Suppressor macrophage treated with lipopolysaccharide for 4 hours (primary cell): ENCODE results near the gene ARSI.

ENCODE experiments used
- DNase-seq: peaks from one replicate; pipeline ENCODE4 v3.0.0-alpha.2; 2020

ARSI gene

GRCh38 chr5:150326707-150327106, 24.0 kb upstream of the ARSI start:
- DNase-seq = no peak

- DNase-seq = no peak
Observed at GRCh38 chr5:150325426-150325825, 22.7 kb upstream of the ARSI start.

DNA sequence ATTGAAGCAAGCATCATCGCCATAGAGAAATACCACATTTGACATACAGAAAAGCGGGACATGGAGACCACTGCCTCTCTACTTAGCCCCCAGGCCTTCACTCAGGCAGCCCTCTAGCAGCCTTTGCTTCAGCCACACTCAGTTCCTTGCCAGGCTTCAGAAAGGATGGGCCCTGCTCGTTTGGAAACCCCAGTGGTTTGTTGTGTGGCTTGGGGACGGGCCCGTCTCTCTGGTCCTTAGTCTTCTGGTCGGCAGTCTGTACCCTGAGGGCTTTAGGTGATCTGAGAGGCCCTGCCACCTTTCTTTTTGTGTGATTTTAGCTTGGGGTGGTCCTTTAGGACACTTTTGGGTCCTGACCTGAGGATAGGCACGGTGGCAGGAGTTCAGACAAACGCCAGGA, 21.1 kb upstream of the ARSI start:
- no peak for DNase-seq

DNA sequence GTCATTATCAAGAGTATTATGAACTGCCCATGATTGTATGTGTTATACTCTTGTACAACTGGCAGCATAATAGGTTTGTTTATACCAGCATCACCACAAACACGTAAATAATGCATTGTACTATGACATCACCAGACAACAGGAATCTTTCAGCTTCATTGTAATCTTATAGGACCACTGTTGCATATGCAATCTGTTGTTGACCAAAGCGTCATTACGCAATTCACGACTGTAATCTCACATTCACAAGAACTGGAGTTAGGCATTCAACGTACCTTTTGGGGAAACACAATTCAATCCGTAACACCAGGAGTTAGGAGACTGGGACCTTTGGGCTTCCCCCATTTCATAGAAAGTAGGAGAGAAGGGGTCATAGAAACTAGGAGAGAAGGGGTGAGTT, 20.4 kb upstream of the ARSI start:
- DNase-seq = no peak

- no peak for DNase-seq
Observed at GRCh38 chr5:150322202-150322601, 19.5 kb upstream of the ARSI start.

- no peak for DNase-seq
Observed at GRCh38 chr5:150321784-150322183, 19.1 kb upstream of the ARSI start.

GRCh38 chr5:150321211-150321610, 18.5 kb upstream of the ARSI start:
- no peak for DNase-seq

DNA sequence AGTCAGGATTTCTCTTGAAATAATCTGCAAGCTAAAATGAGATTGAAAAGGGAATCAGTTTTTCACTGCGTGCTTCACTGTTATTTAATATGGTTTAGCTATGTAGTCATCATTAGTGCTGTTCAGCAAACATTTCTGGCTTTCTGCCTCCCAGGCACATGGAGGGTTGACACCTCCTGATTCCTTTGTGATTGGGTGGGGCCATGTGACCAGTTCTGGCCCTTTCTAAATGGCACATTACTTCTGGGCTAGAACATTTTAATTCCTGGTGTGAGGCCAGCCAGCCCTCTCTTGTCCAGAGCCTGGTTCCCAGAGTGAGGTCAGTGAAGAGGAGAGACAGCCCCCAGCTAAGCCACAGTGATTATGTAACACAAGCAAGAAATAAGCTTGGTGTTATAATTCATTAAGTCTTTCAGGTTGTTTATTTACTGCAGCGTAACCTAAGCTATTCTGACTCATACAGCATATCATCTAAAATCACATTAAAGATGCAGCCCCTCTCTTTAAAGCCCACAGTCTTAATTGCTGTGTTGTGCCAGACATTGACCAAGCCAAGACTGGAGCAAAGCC, 17.4 kb upstream of the ARSI start:
- DNase-seq = no peak

DNA sequence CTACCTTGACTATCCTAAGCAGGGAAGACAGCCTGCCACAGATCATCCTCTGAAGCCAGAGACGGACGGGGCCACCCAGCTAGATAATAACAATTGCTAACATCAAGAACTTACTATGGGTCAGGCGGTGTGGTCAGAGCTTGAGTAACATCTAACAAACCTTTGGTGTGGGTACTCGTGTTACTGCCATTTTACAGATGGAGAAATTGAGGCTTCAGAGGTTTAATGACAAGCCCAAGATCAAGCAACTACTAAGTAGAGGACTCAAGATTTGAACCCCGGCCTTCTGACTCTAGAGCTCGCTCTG, 16.7 kb upstream of the ARSI start:
- no peak for DNase-seq

DNA sequence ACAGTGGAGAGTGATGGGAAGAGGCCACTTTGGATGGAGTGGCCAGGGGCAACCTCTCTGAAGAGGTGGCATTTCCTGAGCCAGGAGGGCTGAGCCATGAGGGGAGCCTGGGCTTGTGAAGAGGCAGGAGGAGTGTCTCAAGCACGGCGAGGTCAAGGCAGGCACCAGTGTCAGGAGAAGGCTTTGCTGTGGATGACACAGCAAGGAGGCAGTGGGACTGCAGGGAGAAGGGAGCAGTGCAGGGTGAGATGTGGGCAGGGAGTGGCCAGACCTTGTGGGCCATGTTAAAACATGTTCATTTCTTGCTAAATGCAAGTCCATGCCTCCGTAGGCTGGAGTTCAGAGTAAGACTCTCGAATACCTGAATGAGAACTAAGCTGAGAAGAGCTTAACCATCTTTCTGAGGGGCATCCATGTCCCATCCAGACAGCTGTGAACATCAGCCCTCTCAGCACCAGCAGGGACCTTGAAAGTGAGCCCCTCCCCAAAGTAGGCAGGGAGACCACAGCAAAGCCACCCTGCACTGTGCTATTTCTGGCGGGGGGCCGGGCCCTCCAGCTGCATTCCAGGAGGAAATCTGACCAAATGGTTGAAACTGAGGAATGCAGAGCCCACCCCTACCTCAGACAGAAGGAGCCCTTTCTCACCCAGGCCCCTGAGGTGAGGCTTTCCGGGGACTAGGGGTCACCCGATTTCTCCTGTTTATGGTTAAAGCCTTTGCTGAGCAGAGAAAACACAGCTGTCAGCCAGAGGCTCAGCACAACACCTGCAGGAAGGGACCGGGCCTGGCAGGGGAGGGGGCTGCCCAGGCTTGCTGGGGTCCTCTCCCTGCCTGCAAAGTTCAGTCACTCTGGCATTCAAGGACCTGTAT, 16.1 kb upstream of the ARSI start:
- no peak for DNase-seq

GRCh38 chr5:150317048-150318003, 14.6 kb upstream of the ARSI start:
- no peak for DNase-seq

DNA sequence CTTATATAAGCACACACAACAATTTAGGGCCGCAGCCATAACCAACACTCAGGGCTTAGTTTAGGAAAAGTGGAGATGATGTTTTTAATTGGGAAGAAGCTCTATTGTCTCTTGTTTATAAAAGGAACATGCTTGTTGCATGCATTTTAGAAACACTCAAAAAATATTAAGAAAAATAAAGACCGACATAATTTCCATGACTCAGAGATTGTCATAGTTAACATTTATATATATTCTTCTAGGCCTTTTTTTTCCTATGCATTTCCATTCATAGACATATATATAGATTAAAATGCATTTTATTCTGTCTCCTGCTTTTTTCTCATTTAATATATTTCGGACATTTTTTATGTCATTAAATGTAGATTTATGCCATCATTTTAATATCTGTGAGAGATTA, 13.6 kb upstream of the ARSI start:
- no peak for DNase-seq

DNA sequence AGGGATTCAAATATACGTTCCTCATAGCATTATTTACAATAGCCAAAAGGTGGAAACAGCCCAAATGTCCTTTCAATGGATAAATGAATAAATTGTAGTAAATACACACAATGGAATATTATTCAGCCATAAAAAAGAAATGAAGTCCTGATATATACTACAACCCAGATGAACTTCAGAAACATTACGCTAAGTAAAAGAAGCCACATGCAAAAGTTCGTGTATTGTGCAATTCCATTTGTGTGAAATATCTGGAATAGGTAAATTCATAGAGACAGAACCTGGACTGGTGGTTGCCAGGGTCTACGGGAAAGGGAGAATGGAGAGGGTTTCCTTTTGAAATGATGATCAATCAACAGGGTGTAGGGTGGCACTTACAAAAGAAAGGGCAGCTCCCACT, 12.5 kb upstream of the ARSI start:
- DNase-seq = no peak

DNA sequence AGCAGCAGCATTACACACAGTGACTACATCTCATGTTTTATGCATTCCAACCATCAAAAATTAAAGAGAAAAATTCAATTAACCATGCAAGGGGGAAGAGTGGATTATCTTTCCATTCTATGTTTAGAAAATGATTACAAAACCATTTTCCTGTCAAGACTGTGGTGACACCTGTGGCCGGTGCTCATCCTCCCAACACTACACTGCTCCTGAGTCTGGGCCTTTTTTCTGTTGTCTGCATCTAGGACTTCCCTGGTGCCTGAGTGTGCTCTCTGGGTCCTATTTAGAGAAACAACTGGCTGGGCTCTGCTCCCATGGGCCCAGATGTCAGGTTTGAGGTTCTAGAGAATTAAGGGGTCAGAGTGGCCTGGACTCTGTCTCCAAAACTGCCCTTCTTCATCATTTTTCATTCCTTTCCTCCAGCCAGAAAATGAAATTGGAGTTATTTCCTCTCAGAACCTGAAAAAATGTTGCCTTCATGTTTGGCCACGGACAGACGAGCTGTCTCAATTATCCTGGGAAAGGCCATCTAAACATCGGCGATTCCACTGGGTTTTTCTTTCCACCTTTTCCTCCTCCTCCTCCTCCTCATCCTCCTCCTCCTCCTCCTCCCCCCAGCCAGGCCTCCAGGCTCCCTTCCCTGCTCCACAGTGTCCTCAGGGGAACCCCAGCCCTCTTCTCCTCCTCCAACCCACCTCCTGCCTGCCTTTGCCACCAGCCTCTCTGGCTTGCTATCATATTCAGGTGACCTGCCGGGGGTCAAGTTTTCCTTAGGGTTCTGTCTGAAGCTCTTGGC, 11.4 kb upstream of the ARSI start:
- no peak for DNase-seq

GRCh38 chr5:150313501-150313900, 10.8 kb upstream of the ARSI start:
- DNase-seq = no peak

DNA sequence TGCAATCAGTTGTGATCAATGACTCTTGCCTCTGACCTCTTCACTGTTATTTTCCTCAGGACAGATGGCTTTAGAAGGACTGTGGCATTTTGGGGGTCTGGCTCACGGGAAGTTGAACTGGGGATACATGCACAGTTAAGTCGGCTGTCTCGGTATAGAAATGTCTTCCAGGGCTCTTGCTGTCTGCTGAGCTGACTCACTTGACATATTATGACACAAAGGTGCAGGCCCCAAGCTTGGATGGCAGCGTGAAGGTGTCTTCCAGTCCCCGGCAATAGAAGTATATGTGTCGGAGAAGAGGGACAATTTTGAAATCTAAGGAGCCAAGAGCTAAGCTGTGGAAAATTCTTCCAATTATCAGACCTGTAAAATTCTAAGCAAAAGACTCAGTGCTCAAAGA, 9.8 kb upstream of the ARSI start:
- no peak for DNase-seq

DNA sequence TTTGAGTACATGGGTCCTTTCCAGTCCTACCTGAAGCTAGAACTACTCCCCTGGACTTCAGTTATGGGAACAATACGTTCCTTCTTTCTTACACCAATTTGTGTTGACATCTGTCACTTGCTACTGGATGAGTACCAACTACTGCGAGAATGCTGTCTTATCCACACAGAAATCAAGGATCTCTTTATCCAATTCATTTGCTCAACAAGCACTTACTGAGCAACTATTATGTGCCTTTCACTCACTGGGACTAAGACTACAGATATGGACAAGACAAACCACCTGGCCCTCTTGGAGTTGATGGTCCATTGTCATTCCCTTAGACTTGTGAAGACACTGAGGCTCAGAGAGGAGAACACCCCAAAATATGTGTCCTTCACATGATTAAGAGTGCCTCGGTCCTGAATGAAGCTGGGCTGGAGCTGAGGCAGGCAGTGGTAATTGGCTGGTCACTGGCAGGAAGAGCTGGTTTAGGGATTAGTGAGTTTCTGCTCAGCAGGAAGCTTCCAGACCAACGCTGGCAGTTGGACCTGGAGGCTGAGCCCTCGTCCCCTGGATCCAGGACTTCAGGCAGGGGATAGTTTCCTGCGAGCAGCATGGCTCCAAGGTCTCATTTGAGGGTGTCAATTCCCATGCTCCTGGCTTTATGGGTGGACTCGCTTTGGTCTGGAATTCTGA, 8.4 kb upstream of the ARSI start:
- DNase-seq = no peak

GRCh38 chr5:150310246-150310645, 7.5 kb upstream of the ARSI start:
- DNase-seq = no peak

GRCh38 chr5:150309886-150310239, 7.2 kb upstream of the ARSI start:
- no peak for DNase-seq

DNA sequence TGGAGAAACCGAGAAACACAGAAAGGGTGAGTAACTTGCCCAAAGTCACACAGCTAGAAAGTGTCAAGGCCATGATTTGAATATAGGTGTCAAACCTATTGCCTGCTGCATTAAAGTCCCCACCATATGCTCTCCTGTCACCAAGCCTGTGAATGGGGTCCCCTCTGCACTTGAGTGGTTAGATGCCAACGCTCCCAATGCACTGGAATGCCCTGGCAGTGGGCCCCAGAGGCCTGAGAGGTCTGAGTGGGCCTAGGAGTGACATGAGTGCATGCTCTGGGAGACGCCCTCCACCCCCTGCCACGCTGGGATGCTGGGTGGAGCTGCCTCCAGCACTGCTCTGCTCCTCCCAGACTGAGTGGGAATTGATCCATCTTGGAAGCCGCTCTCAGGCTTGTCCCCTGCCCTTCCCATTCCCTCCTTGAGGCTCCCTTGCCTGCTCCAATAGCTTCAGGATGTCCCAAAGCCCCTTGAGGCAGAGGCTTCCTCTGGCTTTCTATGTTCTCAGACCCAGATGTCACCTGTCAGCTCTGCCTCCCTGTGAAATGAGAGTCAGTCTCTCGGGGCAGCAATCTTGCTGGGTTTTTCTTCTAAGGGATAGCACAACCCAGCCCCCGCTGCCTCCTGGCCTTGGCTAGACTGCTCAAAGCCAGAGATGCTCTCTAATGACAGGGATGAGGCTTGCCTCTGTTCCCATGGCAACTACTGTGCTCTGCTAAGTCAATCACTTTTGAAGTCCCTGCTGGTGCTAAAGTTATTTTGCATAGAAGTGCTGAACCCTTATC, 6.6 kb upstream of the ARSI start:
- no peak for DNase-seq

DNA sequence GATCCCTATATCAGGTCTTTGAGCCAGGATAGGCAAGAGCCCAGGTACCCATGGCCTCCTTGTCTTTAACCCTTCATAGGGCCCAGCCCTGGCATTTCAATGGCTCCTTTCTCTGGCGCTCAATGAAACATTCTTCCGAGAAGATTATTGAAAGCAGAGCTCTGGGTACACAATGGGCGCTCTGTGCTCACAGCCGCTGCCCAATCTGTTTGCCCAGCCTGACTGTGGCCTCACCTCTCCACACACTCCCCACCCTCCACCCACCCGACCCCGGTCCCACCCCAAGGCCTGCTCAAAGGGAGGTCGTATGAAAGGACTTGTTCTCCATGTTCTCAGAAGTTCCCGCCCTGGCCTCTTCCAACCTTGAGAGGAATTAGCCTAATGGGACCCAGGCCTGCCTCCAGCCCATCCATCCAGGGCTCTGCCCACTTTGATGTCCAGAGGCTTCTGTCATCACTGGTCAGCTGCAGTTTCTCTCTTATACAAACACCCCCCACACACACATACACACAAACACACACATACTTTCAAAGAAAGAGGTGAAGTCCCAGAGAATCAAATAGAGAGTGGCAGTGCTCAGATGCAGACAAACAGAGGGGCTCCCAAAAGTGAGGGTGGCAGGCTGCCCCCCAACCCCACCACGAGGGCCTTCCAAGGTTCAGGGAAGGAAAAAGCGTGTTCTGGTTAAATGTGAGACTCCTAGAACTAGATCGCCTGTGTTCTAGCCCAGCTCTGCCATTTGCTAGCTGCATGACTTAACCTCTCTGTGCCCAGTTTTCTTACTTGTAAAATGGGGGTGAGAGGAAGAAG, 5.1 kb upstream of the ARSI start:
- no peak for DNase-seq
